ENCODE measurements around the gene KNDC1.
"Not testable (repeated sequence)": the region's sequence is repeated elsewhere in the genome, so short reads cannot be mapped to it uniquely, and the experiment has no call there.

- not testable (repeated sequence) for TF ChIP-seq POLR2A (IDR thresholded peaks at IDR 0.05; ENCODE audit: low read length); GATA1 (IDR thresholded peaks at IDR 0.05; ENCODE audit: low read depth, low read length)
Observed at GRCh38 chr10:133111640-133112039, 48.4 kb upstream of the KNDC1 start.

Measured in erythroblast (primary cell).